H7 (cell line): Measurements from ENCODE around the gene CCDC57. TPM values are rescaled to one million over a fixed set of nuclear protein-coding genes. Genes with fewer than 3 reads are reported as not detected.

Experiments
- DNase-seq: peaks from one replicate; pipeline ENCODE4 v3.0.0; 2012
- H3K27me3 ChIP-seq: 2 replicates; pipeline ENCODE4 v1.6.0; 2011; ENCODE audit warnings: mild to moderate bottlenecking, low read length; ENCODE audit not compliant: control insufficient read depth, insufficient read depth
- H3K36me3 ChIP-seq: replicated peaks from 2 replicates; pipeline ENCODE4 v1.5.1; 2011; ENCODE audit warnings: low read length; ENCODE audit not compliant: control insufficient read depth, insufficient read depth
- H3K4me3 ChIP-seq: 2 replicates; pipeline ENCODE4 v1.5.1; 2011; ENCODE audit warnings: low read depth, mild to moderate bottlenecking, control low read depth, low read length, moderate library complexity; ENCODE audit not compliant: insufficient read depth
- total RNA-seq: library from RNA; depleted of rRNA; stranded (reverse); fragments of >200 nt; shearing (Covaris generic); gene quantifications from 2 replicates; pipeline ENCODE4 v1.2.3, GENCODE V29; 2014

Gene CCDC57
- total RNA-seq, 1 experiment from 2014 or later: 3.7 TPM

DNA sequence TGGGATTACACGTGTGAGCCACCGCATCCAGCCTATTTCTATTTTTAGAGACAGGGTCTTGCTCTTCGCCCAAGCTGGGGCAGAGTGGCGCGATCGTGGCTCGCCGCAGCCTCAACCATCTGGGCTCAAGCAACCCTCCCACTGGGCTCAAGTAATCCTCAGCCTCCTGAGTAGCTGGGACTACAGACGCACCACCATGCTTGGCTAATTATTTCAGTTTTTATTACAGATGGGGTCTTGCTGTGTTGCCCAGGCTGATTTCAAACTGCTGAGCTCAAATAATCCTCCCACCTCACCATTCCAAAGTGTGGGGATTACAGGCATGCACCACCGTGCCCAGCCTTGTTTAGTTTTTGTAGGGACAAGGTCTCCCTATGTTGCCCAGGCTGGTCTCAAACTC, 53.8 kb downstream of the CCDC57 start:
- no peak for DNase-seq
- no peak overlapping the region for H3K4me3 ChIP-seq
- no peaks in the 10 kb centered on the region for H3K36me3 ChIP-seq
- no peaks in the 10 kb centered on the region for H3K27me3 ChIP-seq

- DNase-seq: peak; percentile 74
- Histone ChIP-seq H3K36me3 (no peaks in the 10 kb centered on the region), H3K4me3 (no peak overlapping the region), H3K27me3 (no peaks in the 10 kb centered on the region)
These were observed 55.3 kb downstream of the CCDC57 start for GRCh38 chr17:82157046-82158035.

GRCh38 chr17:82156284-82156925, 56.2 kb downstream of the CCDC57 start:
- no peak for DNase-seq
- Histone ChIP-seq H3K36me3 (no peaks in the 10 kb centered on the region), H3K27me3 (no peaks in the 10 kb centered on the region), H3K4me3 (no peak overlapping the region)

DNA sequence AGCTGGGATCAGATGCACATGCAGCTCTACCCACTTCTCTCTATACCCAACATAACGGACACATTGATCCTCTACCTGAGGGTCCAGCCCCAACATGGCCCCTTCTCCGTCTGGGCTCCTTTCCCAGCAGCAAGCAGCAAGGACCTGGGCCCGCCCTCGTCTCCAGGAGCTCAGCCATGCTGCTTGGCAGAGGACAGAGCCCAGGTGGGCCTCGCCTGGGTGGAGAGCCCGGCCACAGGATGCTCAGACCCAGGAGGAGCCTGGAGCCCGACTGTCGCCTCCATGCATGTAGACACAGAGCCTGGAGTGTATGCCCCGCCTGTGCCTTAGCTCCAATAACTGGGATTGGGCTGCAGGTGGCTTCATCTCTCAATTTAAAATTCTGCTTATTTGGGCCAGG, 57.0 kb downstream of the CCDC57 start:
- peak; percentile 48 for DNase-seq
- no peaks in the 10 kb centered on the region for H3K27me3 ChIP-seq

GRCh38 chr17:82154881-82155331, 57.7 kb downstream of the CCDC57 start:
- Histone ChIP-seq H3K36me3 (no peaks in the 10 kb centered on the region), H3K27me3 (no peaks in the 10 kb centered on the region), H3K4me3 (no peak overlapping the region)
- peak; percentile 51 for DNase-seq

More for the DNA sequence above, 57.0 kb downstream of the CCDC57 start:
- H3K4me3 ChIP-seq: no peak overlapping the region
- H3K36me3 ChIP-seq: no peaks in the 10 kb centered on the region

DNA sequence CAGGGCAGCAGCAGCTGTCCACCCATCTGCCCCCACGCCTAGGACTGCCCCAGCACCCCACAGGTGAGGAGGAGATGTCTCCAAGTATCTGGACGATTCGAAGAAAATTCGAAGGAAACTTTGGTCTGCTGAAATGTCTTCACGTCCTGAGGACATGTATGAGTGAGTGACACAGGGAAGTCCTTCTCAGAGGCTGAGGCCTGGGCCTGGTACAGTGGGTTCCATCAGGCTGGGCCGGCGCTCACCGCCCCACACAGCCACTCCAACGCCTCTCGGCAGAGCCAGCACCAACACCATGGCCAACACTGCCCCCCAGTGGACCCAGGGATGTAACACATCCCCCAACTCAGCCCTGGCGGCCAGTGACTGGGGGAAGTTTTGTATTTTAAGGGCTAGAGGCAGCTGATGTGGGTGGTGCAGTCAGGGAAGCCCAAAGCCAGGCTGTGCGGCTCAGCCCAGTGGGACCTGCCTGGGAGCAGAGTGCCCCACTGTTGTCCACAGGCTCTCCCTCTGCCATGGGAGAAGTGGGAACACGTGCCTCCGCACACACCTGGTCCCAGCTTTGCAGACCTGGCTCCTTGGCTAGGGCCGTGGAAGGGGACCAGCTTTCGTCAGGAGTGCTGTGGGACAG, 58.8 kb downstream of the CCDC57 start:
- Histone ChIP-seq H3K27me3 (no peaks in the 10 kb centered on the region), H3K36me3 (no peaks in the 10 kb centered on the region), H3K4me3 (no peak overlapping the region)
- DNase-seq: peak; percentile 97

- Histone ChIP-seq H3K27me3 (no peaks in the 10 kb centered on the region), H3K36me3 (no peaks in the 10 kb centered on the region), H3K4me3 (no peak overlapping the region)
- no peak for DNase-seq
These were observed 59.3 kb downstream of the CCDC57 start for GRCh38 chr17:82153295-82153691.

DNA sequence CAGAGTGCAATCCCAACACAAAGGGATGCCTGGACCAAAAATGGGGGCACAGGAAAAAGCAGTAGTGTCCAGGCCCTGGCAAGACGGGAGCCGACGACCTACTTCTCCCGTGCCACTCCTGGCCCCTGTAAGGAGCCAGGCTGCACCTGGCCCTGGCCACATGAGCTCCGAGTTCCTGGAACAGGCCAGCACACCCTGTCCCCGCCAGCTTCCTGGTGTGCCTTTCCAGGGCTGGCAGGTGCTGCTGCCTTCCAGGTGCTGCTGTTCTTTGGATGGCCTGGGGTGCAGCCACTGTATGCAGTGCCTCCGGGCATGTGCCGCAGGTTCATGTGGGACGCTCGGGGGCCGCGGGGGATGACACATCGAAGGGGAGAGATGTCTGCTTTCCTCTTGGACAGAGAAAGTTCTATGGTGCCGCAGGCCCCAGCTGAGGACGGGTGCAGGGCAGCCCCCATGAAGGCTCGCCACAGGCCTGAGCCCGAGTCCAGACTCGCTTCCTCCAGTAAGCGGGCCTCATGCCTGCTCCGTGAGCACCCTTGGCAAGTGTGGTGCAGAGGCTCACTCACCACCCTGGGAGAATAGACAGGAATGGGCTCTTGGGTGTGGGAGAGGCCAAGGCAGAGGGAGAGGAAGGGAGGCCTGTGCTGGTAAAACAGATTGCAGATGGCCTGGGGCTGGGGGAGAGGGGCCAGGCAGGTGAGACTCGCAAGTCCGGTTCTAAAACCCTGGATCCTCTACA, 59.9 kb downstream of the CCDC57 start:
- Histone ChIP-seq H3K36me3 (no peaks in the 10 kb centered on the region), H3K27me3 (no peaks in the 10 kb centered on the region), H3K4me3 (no peak overlapping the region)
- DNase-seq: no peak

DNA sequence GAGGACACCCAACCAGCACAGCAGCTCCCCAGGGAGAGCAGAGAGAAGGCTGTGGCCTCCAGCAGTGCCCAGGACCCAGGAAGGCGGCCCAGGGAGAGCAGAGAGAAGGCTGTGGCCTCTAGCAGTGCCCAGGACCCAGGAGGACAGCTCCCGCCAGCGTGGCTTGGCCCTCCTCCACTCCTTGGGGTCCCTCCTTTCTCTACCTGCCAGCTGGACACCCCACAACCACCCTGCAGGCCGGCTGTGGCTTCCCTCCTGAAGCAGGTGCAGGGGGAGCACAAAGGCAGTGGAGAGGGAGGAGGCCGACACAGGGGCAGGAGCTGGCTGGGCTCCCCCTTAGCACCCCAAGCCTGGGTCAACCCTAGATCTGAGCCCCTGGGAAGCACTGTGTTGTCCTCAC, 60.5 kb downstream of the CCDC57 start:
- Histone ChIP-seq H3K4me3 (no peak overlapping the region), H3K36me3 (no peaks in the 10 kb centered on the region), H3K27me3 (no peaks in the 10 kb centered on the region)
- no peak for DNase-seq

DNA sequence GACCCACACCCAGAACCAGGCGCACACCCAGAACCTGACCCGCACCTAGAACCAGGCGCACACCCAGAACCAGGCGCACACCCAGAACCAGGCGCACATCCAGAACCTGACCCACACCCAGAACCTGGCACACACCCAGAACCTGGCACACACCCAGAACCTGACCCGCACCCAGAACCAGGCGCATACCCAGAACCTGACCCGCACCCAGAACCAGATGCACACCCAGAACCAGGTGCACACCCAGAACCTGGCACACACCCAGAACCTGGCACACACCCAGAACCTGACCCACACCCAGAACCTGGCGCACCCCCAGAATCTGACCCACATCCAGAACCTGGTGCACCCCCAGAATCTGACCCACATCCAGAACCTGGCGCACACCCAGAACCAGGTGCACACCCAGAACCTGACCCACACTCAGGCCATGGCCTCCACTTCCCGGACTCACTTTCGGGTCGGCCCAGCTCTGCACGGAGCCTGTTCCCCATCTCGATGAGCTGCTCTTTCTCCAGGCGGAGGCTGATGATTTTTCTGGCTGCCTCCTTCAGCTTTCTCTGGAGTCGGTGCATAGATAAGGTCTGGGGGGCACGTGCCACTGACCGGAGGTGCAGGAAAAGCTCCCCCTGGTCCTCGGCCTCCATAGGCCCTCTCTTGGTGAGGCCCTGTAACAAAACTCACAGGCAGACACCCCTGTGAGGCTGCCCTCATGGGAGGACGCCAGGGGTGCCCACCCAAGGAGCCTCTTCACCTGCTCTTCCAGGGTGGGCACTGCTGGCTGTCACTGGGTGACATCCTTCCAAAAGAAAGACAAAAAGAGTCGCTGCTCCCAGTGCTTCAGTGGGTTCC, 61.3 kb downstream of the CCDC57 start:
- H3K36me3 ChIP-seq: no peaks in the 10 kb centered on the region
- no peaks in the 10 kb centered on the region for H3K27me3 ChIP-seq
- no peak overlapping the region for H3K4me3 ChIP-seq
- DNase-seq: no peak

GRCh38 chr17:82149401-82150099, 63.1 kb downstream of the CCDC57 start:
- DNase-seq: no peak
- no peaks in the 10 kb centered on the region for H3K27me3 ChIP-seq
- no peak overlapping the region for H3K4me3 ChIP-seq
- H3K36me3 ChIP-seq: no peaks in the 10 kb centered on the region

- Histone ChIP-seq H3K4me3 (no peak overlapping the region), H3K27me3 (no peaks in the 10 kb centered on the region), H3K36me3 (no peaks in the 10 kb centered on the region)
- DNase-seq: no peak
These were observed 63.6 kb downstream of the CCDC57 start for GRCh38 chr17:82148997-82149396.

DNA sequence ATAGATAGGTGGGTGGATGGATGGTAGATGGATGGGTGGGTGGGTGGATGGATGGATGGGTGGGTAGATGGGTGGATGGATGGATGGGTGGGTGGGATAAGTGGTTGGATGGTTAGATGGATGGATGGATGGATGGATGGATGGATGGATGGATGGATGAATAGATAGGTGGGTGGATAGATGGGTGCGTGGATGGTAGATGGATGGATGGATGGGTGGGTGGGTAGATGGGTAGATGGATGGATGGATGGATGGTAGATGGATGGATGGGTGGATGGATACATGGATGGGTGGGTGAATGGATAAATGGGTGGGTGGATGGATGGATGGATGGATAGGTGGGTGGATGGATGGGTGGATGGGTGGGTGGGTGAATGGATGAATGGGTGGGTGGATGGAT, 64.6 kb downstream of the CCDC57 start:
- Histone ChIP-seq H3K27me3 (no peaks in the 10 kb centered on the region), H3K36me3 (no peaks in the 10 kb centered on the region), H3K4me3 (no peak overlapping the region)
- no peak for DNase-seq
